Nephron progenitor cell (in vitro differentiated cells): ENCODE results near the gene MRPS6.

ENCODE experiments used
- DNase-seq: peaks from one replicate; pipeline ENCODE4 v3.0.0; 2021
- H3K27ac Mint-ChIP-seq: 2 replicates; pipeline ENCODE4 v1.8.0; 2021; ENCODE audit warnings: mild to moderate bottlenecking, moderate library complexity, mixed read lengths
- H3K27me3 Mint-ChIP-seq: 2 replicates; pipeline ENCODE4 v1.8.0; 2021; ENCODE audit warnings: mild to moderate bottlenecking, low read depth, mixed read lengths; ENCODE audit not compliant: poor library complexity
- H3K36me3 Mint-ChIP-seq: 2 replicates; pipeline ENCODE4 v1.8.0; 2021; ENCODE audit warnings: low read depth, mixed read lengths
- H3K4me1 Mint-ChIP-seq: 2 replicates; pipeline ENCODE4 v1.8.0; 2021; ENCODE audit warnings: mixed read lengths
- H3K4me3 Mint-ChIP-seq: 2 replicates; pipeline ENCODE4 v1.8.0; 2021; ENCODE audit warnings: mild to moderate bottlenecking, moderate library complexity, mixed read lengths
- H3K9me3 Mint-ChIP-seq: 2 replicates; pipeline ENCODE4 v1.8.0; 2021; ENCODE audit warnings: mild to moderate bottlenecking, moderate library complexity, mixed read lengths
- TF ChIP-seq, protein P1 (sequence below): fragments of 200-600 bp; sonication (generic); IDR thresholded peaks from 2 replicates; pipeline ENCODE4 v1.5.0; 2021; ENCODE audit warnings: antibody characterized with exemption

Gene MRPS6

DNA sequence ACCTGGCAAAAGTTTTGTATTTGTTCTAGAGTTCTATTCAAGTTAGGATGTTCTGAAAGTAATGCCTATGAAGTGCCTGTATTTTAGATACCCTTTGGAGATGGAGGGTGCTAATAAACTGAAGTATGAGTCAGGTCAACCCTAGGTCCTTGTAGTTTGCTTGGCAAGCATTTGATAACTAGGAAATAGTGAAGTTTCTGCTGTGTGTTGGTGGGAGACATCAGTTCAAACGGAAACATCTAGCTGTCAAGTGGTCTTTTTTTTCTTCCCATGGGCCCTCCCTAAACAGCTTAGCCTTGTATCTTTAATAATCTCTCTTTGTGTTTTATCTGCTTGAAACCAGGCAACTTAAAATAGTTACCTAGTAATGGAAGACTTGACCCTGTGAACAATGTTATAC lies 4.5 kb downstream of the MRPS6 start:
- H3K4me1 Mint-ChIP-seq, result peaks cover 77% of the 10 kb centered on the region

DNA sequence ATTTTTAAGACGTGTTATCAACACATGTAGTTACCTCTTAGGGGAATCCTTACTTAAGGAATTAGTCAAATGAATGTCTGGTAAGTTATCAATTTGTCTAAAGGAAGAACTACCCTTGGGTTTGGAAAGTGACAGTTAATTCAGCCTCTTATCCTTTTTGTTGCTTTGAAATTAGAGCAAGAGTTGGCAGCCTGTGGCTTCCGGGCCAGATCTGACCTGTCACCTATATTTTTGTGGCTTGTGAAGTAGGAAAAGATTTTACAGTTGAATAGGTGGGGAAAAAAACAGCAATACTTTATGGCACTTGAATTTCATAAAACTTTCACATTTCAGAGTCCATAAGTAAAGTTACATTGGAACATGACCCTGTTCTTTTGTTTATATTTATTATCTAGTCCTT lies 5.5 kb downstream of the MRPS6 start:
- Mint-ChIP-seq H3K36me3 (peaks cover 70% of the 10 kb centered on the region), H3K4me1 (peaks cover 85% of the 10 kb centered on the region), H3K4me3 (no peak overlapping the region), H3K9me3 (no peaks in the 10 kb centered on the region), H3K27ac (no peak overlapping the region), H3K27me3 (no peaks in the 10 kb centered on the region)
- DNase-seq, result no peak
- TF ChIP-seq, protein P1, sequence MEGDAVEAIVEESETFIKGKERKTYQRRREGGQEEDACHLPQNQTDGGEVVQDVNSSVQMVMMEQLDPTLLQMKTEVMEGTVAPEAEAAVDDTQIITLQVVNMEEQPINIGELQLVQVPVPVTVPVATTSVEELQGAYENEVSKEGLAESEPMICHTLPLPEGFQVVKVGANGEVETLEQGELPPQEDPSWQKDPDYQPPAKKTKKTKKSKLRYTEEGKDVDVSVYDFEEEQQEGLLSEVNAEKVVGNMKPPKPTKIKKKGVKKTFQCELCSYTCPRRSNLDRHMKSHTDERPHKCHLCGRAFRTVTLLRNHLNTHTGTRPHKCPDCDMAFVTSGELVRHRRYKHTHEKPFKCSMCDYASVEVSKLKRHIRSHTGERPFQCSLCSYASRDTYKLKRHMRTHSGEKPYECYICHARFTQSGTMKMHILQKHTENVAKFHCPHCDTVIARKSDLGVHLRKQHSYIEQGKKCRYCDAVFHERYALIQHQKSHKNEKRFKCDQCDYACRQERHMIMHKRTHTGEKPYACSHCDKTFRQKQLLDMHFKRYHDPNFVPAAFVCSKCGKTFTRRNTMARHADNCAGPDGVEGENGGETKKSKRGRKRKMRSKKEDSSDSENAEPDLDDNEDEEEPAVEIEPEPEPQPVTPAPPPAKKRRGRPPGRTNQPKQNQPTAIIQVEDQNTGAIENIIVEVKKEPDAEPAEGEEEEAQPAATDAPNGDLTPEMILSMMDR, result no peak

More for the DNA sequence above, 4.5 kb downstream of the MRPS6 start:
- H3K9me3 Mint-ChIP-seq, result no peaks in the 10 kb centered on the region
- no peak for DNase-seq
- TF ChIP-seq, protein P1, result no peak
- H3K27ac Mint-ChIP-seq, result no peak overlapping the region
- peak overlapping the region; percentile 31 for H3K4me3 Mint-ChIP-seq
- H3K36me3 Mint-ChIP-seq, result peaks cover 61% of the 10 kb centered on the region
- no peaks in the 10 kb centered on the region for H3K27me3 Mint-ChIP-seq

DNA sequence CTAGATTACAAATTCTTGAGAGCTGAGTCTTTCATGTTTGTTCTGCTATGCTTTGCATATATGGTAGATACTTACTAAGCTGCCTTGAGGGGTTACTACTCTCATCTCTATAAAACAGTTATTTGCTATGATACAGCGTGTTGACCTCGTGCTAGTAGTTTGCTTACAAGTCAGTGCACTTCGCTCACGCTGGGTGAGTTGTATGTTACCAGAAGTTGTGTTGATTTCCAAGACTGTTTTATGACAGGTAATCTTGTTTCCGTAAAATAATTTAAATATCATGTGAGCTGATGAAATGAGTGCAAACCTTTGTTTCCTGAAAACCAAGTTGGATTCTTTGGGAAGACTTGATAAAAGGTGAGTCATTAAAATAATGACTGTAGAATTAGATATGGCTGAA lies 7.3 kb downstream of the MRPS6 start:
- Mint-ChIP-seq H3K36me3 (peaks cover 74% of the 10 kb centered on the region), H3K4me3 (no peak overlapping the region), H3K27ac (no peak overlapping the region), H3K4me1 (peaks cover 74% of the 10 kb centered on the region), H3K9me3 (no peaks in the 10 kb centered on the region), H3K27me3 (no peaks in the 10 kb centered on the region)
- DNase-seq, result no peak
- TF ChIP-seq, protein P1, result no peak

DNA sequence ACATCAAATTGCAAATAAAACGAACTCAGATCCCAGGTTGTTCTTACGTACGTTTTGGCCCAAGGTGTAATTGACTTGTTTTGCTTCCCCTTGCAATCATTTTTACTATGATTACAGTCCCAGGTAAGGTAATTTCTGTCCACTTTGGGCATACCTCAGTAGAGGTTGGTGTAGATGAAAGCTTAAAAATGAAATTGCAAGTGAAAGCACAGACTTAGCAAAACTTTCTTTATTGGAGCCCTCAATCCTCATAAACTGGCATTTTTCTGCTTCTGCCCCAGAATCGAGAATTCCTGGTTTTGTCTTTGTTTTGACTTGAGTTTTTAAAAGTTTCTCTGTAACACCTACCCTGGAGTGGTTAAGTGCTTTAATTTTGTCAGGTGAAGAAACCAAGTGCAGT lies 9.4 kb downstream of the MRPS6 start:
- TF ChIP-seq, protein P1, result no peak
- Mint-ChIP-seq H3K36me3 (peaks cover 64% of the 10 kb centered on the region), H3K9me3 (no peaks in the 10 kb centered on the region), H3K27me3 (no peaks in the 10 kb centered on the region), H3K27ac (no peak overlapping the region), H3K4me3 (no peak overlapping the region), H3K4me1 (peaks cover 54% of the 10 kb centered on the region)
- no peak for DNase-seq

DNA sequence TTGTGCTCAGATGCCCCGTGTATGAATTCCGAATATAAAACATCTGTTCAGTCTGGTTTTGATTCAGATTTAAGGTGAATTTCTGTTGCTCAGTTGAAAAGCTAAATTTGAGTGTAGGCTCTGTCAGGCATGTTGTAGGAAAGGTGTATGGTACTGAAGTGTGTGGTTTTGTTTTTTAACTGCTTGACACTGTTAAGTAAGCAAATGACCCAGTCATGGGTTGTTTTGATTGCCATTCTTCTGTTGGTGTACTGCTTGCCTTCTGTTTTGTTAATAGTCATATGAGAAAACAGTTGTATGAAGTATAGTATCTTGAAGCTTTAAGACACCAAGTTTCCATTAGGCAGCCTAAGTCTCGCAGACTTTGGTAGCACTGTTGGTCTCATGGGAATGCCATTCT lies 10.0 kb downstream of the MRPS6 start:
- no peaks in the 10 kb centered on the region for H3K27me3 Mint-ChIP-seq
- no peak for DNase-seq
- peaks cover 58% of the 10 kb centered on the region for H3K36me3 Mint-ChIP-seq
- no peak overlapping the region for H3K4me3 Mint-ChIP-seq
- no peaks in the 10 kb centered on the region for H3K9me3 Mint-ChIP-seq
- no peak overlapping the region for H3K27ac Mint-ChIP-seq
- TF ChIP-seq, protein P1, result no peak
- H3K4me1 Mint-ChIP-seq, result peaks cover 48% of the 10 kb centered on the region

DNA sequence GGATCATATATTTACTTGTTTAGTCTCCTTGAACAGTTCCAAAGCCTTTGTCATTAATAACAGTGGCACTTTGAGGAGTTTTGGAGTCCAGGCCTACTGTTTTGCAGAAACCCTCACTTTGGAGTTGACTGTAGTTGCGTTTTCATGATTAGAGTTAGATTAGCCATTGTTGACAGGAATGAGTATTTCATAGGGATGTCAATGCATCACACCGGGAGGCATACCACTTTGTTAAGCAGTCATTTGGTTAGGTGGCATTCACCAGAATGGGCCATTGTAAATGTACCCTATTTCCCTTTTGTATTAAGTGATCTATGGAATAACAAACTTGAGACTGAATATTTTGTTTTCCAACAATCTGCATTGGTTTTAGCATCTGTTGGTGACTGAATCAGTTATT lies 11.8 kb downstream of the MRPS6 start:
- Mint-ChIP-seq H3K4me1 (peaks cover 36% of the 10 kb centered on the region), H3K4me3 (no peak overlapping the region), H3K27ac (no peak overlapping the region), H3K27me3 (no peaks in the 10 kb centered on the region), H3K36me3 (peaks cover 50% of the 10 kb centered on the region), H3K9me3 (no peaks in the 10 kb centered on the region)
- DNase-seq, result no peak
- TF ChIP-seq, protein P1, result no peak
